Aorta (tissue), 5 donors: ENCODE data around the gene OR2L3. TPM values are rescaled to one million over a fixed set of nuclear protein-coding genes. Genes with fewer than 3 reads are reported as not detected.

Source experiments
- ATAC-seq: fragments of 200-7000 bp; cut with Tn5 transposase; one replicate; pipeline ENCODE4 v1.9.1; 2022; ENCODE audit warnings: moderate library complexity; ENCODE audit not compliant: low FRiP score
- DNase-seq, 2 donors: peaks; one replicate each; pipeline ENCODE4 v3.0.0-alpha.2; 2020
- H3K27ac ChIP-seq, 2 donors: one replicate each; pipeline ENCODE4 v1.5.1; 2013; ENCODE audit warnings: low read length in 2 of 2, mild to moderate bottlenecking in 2 of 2, moderate library complexity in 2 of 2, control low read depth in 1 of 2, inconsistent platforms in 1 of 2, low read depth in 1 of 2
- H3K27me3 ChIP-seq, 2 donors: one replicate each; pipeline ENCODE4 v1.6.1; 2013; ENCODE audit warnings: control low read depth in 1 of 2, low read length in 1 of 2, mild to moderate bottlenecking in 1 of 2, moderate library complexity in 1 of 2; ENCODE audit not compliant: insufficient read depth in 2 of 2, control insufficient read depth in 1 of 2
- H3K36me3 ChIP-seq, 2 donors: one replicate each; pipeline ENCODE4 v1.6.1; 2013; ENCODE audit warnings: control low read depth in 1 of 2, low read length in 1 of 2, mild to moderate bottlenecking in 1 of 2; ENCODE audit not compliant: insufficient read depth in 2 of 2, control insufficient read depth in 1 of 2
- H3K4me1 ChIP-seq, 2 donors: one replicate each; pipeline ENCODE4 v1.6.1; 2013; ENCODE audit warnings: low read length in 2 of 2, control low read depth in 1 of 2, mild to moderate bottlenecking in 1 of 2, moderate library complexity in 1 of 2; ENCODE audit not compliant: insufficient read depth in 2 of 2, control insufficient read depth in 1 of 2
- H3K4me3 ChIP-seq, 2 donors: one replicate each; pipeline ENCODE4 v1.5.1; 2013; ENCODE audit warnings: low read length in 2 of 2, control low read depth in 1 of 2, mild to moderate bottlenecking in 1 of 2
- H3K9me3 ChIP-seq: one replicate; pipeline ENCODE4 v1.6.1; 2013; ENCODE audit warnings: mild to moderate bottlenecking, low read length; ENCODE audit not compliant: control insufficient read depth
- WGBS, 2 donors: extraction: QIAGEN DNeasy Blood & Tissue Kit; methylation state at CpG; one replicate each; pipeline ENCODE4 v1.1.7; 2013; 5-methylcytosine and 5-hydroxymethylcytosine counted together
- intact Hi-C, 2 donors: fragments of 100-400 bp; cut with DNase I; formaldehyde crosslinking; loops; one replicate each; pipeline versions ENCODE4 v1.14.2 to v1.15.0; 2022
- polyA plus RNA-seq, 2 donors: library from polyadenylated mRNA; stranded (reverse); fragments of 200-250 nt; gene quantifications; one replicate each; pipeline ENCODE4 v1.2.3, GENCODE V29; 2013
- total RNA-seq, 2 donors: library from RNA; stranded (reverse); fragmentation: NEBNext Ultra II Directional; extraction: Animal tissue kit (Norgen Biotek cat#: 25700); gene quantifications; one replicate each; pipeline ENCODE4 v1.2.1, GENCODE V29; 2021
- donor health status: healthy with polysubstance abuse.
- donor health status: Bipolar disorder and iron deficiency.
- donor health status: DM: no; HTN: no; CAD: no.
- donor health status: DM: no; HTN: no; CAD: no.
- donor health status: DM: yes; HTN: yes; CAD: no.

Gene OR2L3
- total and polyA plus RNA-seq, 4 donors: 0.21 TPM; not detected in 3

GRCh38 chr1:248111157-248111556 lies 64.5 kb downstream of the OR2L3 start:
- Histone ChIP-seq H3K9me3 (peaks cover 7% of the 10 kb centered on the region), H3K36me3 (no peaks in the 10 kb centered on the region), H3K27me3 (no peaks in the 10 kb centered on the region), H3K4me1 (no peaks in the 10 kb centered on the region), H3K4me3 (no peak overlapping the region), H3K27ac (no peak overlapping the region)
- DNase-seq (no peak), ATAC-seq (no peak)
- 60 to 80% methylated on average over 5 of the region's 5 CpGs for WGBS, 2 donors
- intact Hi-C loops: no loop called here

Other genes with a start within 250 kb of the OR2L3 start
- not detected for gene OR14A16, start 222.7 kb upstream of the OR2L3 start, total RNA-seq
- gene OR14A16, start 222.7 kb upstream of the OR2L3 start, polyA plus RNA-seq: not detected
- not detected for gene OR11L1, start 204.9 kb upstream of the OR2L3 start, total RNA-seq
- not detected for gene OR11L1, start 204.9 kb upstream of the OR2L3 start, polyA plus RNA-seq
- gene TRIM58, start 189.6 kb upstream of the OR2L3 start, total RNA-seq: 1 to 10 TPM; 1.3 to 3.2 TPM
- under 1 TPM in 1 of 2 donors, not detected in 1; 0.38 TPM for gene TRIM58, start 189.6 kb upstream of the OR2L3 start, polyA plus RNA-seq
- gene OR2W3, start 151.2 kb upstream of the OR2L3 start, total RNA-seq: under 1 TPM; 0.39 to 0.42 TPM
- gene OR2W3, start 151.2 kb upstream of the OR2L3 start, polyA plus RNA-seq: not detected
- not detected for gene OR2T8, start 126.6 kb upstream of the OR2L3 start, total RNA-seq
- not detected for gene OR2T8, start 126.6 kb upstream of the OR2L3 start, polyA plus RNA-seq
- not detected for gene OR2AJ1, start 121.9 kb upstream of the OR2L3 start, total RNA-seq
- not detected for gene OR2AJ1, start 121.9 kb upstream of the OR2L3 start, polyA plus RNA-seq
- under 1 TPM in 1 of 2 donors, not detected in 1; 0.69 TPM for gene OR2L8, start 98.0 kb upstream of the OR2L3 start, total RNA-seq
- gene OR2L8, start 98.0 kb upstream of the OR2L3 start, polyA plus RNA-seq: not detected
- gene OR2AK2, start 81.6 kb upstream of the OR2L3 start, total RNA-seq: not detected
- gene OR2AK2, start 81.6 kb upstream of the OR2L3 start, polyA plus RNA-seq: not detected
- under 1 TPM in 1 of 2 donors, not detected in 1; 0.24 TPM for gene OR2L5, start 33.2 kb upstream of the OR2L3 start, total RNA-seq
- not detected for gene OR2L5, start 33.2 kb upstream of the OR2L3 start, polyA plus RNA-seq
- under 1 TPM; 0.13 to 0.51 TPM for gene OR2L2, start 16.8 kb upstream of the OR2L3 start, total RNA-seq
- gene OR2L2, start 16.8 kb upstream of the OR2L3 start, polyA plus RNA-seq: under 1 TPM in 1 of 2 donors, not detected in 1; 0.05 TPM
- not detected for gene OR2L13, start 48.3 kb downstream of the OR2L3 start, total RNA-seq
- gene OR2L13, start 48.3 kb downstream of the OR2L3 start, polyA plus RNA-seq: not detected
- not detected for gene OR2M5, start 98.3 kb downstream of the OR2L3 start, total RNA-seq
- gene OR2M5, start 98.3 kb downstream of the OR2L3 start, polyA plus RNA-seq: not detected
- not detected for gene OR2M2, start 128.0 kb downstream of the OR2L3 start, total RNA-seq
- gene OR2M2, start 128.0 kb downstream of the OR2L3 start, polyA plus RNA-seq: not detected
- not detected for gene OR2M3, start 150.4 kb downstream of the OR2L3 start, total RNA-seq
- gene OR2M3, start 150.4 kb downstream of the OR2L3 start, polyA plus RNA-seq: not detected
- not detected for gene OR2M4, start 184.6 kb downstream of the OR2L3 start, total RNA-seq
- not detected for gene OR2M4, start 184.6 kb downstream of the OR2L3 start, polyA plus RNA-seq
- not detected for gene OR2T33, start 231.1 kb downstream of the OR2L3 start, total RNA-seq
- gene OR2T33, start 231.1 kb downstream of the OR2L3 start, polyA plus RNA-seq: not detected